ENCODE measurements around the gene CACNA1G. TPM values are rescaled to one million over a fixed set of nuclear protein-coding genes. Genes with fewer than 3 reads are reported as not detected.

Gene CACNA1G
- total and polyA plus RNA-seq, 9 donors, result 1.0 to 39.1 (median 4.7) TPM

GRCh38 chr17:50666316-50666715 is 105.8 kb downstream of the CACNA1G start:
- DNase-seq, result no peak
- no peak overlapping the region for H3K27ac ChIP-seq
- H3K4me3 ChIP-seq, result no peak overlapping the region
- H3K9me3 ChIP-seq, result no peaks in the 10 kb centered on the region
- peaks cover 2% of the 10 kb centered on the region for H3K4me1 ChIP-seq (ENCODE audit: insufficient read depth)
- intact Hi-C loops (cut with DNase I), result no loop called here
- WGBS, 3 donors, result 92 to 96% (median 95%) methylated on average over 8 of the region's 8 CpGs
- no peaks in the 10 kb centered on the region for H3K27me3 ChIP-seq
- TF ChIP-seq EP300 (IDR thresholded peaks at IDR 0.05) (no peak), CTCF (IDR thresholded peaks at IDR 0.05) (no peak), POLR2A (IDR thresholded peaks at IDR 0.05) (no peak)
- no peaks in the 10 kb centered on the region for H3K36me3 ChIP-seq

GRCh38 chr17:50667259-50668024 is 106.9 kb downstream of the CACNA1G start:
- WGBS, 3 donors, result 93 to 97% (median 95%) methylated on average over 14 of the region's 14 CpGs
- Histone ChIP-seq H3K27ac (no peak overlapping the region), H3K27me3 (no peaks in the 10 kb centered on the region), H3K9me3 (no peaks in the 10 kb centered on the region), H3K4me3 (no peak overlapping the region), H3K4me1 (ENCODE audit: insufficient read depth) (no peaks in the 10 kb centered on the region), H3K36me3 (no peaks in the 10 kb centered on the region)
- intact Hi-C loops (cut with DNase I), result no loop called here
- DNase-seq, result no peak
- TF ChIP-seq POLR2A (IDR thresholded peaks at IDR 0.05), result no peak
- no peak for TF ChIP-seq CTCF (IDR thresholded peaks at IDR 0.05)
- TF ChIP-seq EP300 (IDR thresholded peaks at IDR 0.05), result no peak

GRCh38 chr17:50668025-50668837 is 107.7 kb downstream of the CACNA1G start:
- Histone ChIP-seq H3K27me3 (no peaks in the 10 kb centered on the region), H3K4me1 (ENCODE audit: insufficient read depth) (no peaks in the 10 kb centered on the region), H3K27ac (no peak overlapping the region), H3K36me3 (no peaks in the 10 kb centered on the region), H3K9me3 (no peaks in the 10 kb centered on the region), H3K4me3 (no peak overlapping the region)
- intact Hi-C loops (cut with DNase I), result no loop called here
- no peak for TF ChIP-seq CTCF (IDR thresholded peaks at IDR 0.05)
- no peak for TF ChIP-seq POLR2A (IDR thresholded peaks at IDR 0.05)
- TF ChIP-seq EP300 (IDR thresholded peaks at IDR 0.05), result no peak
- DNase-seq, result no peak
- 35 to 44% (median 42%) methylated on average over 8 of the region's 8 CpGs for WGBS, 3 donors

GRCh38 chr17:50668838-50669581 is 108.5 kb downstream of the CACNA1G start:
- Histone ChIP-seq H3K27ac (no peak overlapping the region), H3K4me1 (ENCODE audit: insufficient read depth) (no peaks in the 10 kb centered on the region), H3K27me3 (no peaks in the 10 kb centered on the region), H3K9me3 (no peaks in the 10 kb centered on the region), H3K36me3 (no peaks in the 10 kb centered on the region), H3K4me3 (no peak overlapping the region)
- intact Hi-C loops (cut with DNase I), result no loop called here
- TF ChIP-seq POLR2A (IDR thresholded peaks at IDR 0.05) (no peak), CTCF (IDR thresholded peaks at IDR 0.05) (no peak), EP300 (IDR thresholded peaks at IDR 0.05) (no peak)
- DNase-seq, result no peak
- WGBS, 3 donors, result 82 to 85% (median 82%) methylated on average over 8 to 9 of the region's 9 CpGs
